NCI-H1417 treated with DMSO at 0.1 percent for 48 hours (cell line): ENCODE measurements around the gene TET1.
"Not testable (repeated sequence)": the region's sequence is repeated elsewhere in the genome, so short reads cannot be mapped to it uniquely, and the experiment has no call there.

Experiments
- DNase-seq: peaks from one replicate; lab custom pipeline; 2025; lab: John Stamatoyannopoulos, UW

The TET1 gene

GRCh38 chr10:68560186-68560942, at the start of gene TET1:
TET1 (plus strand) TSS chr10:68560337; CDS start chr10:68572339, 12,002 bp downstream.
- no peak for DNase-seq

- not testable (repeated sequence) for DNase-seq
Measured at GRCh38 chr10:68516216-68516615, 43.9 kb upstream of the TET1 start.

GRCh38 chr10:68516766-68517165, 43.4 kb upstream of the TET1 start:
- DNase-seq: no peak

GRCh38 chr10:68517188-68517587, 42.9 kb upstream of the TET1 start:
- no peak for DNase-seq

GRCh38 chr10:68518609-68519008, 41.5 kb upstream of the TET1 start:
- DNase-seq: not testable (repeated sequence)

GRCh38 chr10:68525490-68526038, 34.6 kb upstream of the TET1 start:
- not testable (repeated sequence) for DNase-seq

GRCh38 chr10:68526634-68527307, 33.4 kb upstream of the TET1 start:
- DNase-seq: no peak

- no peak for DNase-seq
Measured at GRCh38 chr10:68536973-68537372, 23.2 kb upstream of the TET1 start.

GRCh38 chr10:68537796-68538195, 22.3 kb upstream of the TET1 start:
- no peak for DNase-seq

- no peak for DNase-seq
Measured at GRCh38 chr10:68543004-68543918, 16.9 kb upstream of the TET1 start.

- DNase-seq: no peak
Measured at GRCh38 chr10:68550747-68551411, 9.3 kb upstream of the TET1 start.

GRCh38 chr10:68553138-68553537, 7.0 kb upstream of the TET1 start:
- no peak for DNase-seq

GRCh38 chr10:68553599-68553998, 6.5 kb upstream of the TET1 start:
- no peak for DNase-seq

GRCh38 chr10:68558478-68558877, 1.7 kb upstream of the TET1 start:
- DNase-seq: no peak

- no peak for DNase-seq
Measured at GRCh38 chr10:68559251-68559650, 886 bp upstream of the TET1 start.

GRCh38 chr10:68559841-68560185, 324 bp upstream of the TET1 start:
- DNase-seq: no peak

- no peak for DNase-seq
Measured at GRCh38 chr10:68560943-68561864, 1.1 kb downstream of the TET1 start.

GRCh38 chr10:68561865-68562649, 1.9 kb downstream of the TET1 start:
- DNase-seq: no peak

- no peak for DNase-seq
Measured at GRCh38 chr10:68562661-68563570, 2.8 kb downstream of the TET1 start.
